ENCODE data around the gene PPIE. TPM values are rescaled to one million over a fixed set of nuclear protein-coding genes. Genes with fewer than 3 reads are reported as not detected.

The PPIE gene
- polyA plus RNA-seq, 1 of the 3 experiments (the other 2 are of a cell fraction) = 78.4 TPM

DNA sequence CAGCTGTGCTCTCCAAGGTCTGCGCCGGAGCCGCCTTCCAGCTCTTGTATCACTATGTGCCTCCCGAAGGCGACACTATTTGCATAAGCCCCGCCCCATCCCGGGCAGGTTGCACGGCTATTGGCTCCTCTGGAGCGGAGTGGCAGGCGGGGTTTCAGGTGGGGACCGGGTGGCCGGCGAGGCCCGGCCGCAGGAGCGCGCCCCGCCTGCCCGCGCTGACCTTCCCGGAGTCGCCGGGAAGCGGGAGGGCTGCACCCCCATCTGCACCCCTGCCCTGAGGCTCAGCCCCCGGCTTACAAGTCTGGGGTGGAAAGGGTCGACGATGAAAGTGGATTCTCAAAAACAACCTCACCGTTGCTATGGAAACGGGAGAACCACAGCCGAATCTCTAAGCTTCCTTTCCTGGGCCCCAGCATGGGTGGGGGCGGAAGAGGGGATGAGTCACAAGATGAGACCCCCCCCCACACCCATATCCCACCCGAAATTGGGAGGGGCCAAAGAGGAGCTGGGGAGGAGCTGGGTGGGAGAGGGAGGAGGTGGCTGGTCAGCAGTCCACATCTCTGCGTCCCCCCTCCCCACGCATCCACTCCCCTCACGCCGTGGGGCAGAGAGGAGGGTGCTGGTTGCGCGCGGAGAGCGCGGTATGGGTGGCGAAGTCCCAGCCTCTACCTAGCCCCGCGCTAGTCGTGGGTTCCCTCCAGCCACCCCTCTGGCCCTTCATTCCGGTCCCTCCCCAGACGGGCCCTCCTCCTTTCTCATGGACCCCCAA lies 47.1 kb upstream of the PPIE start, which contains the start of gene HPCAL4:
HPCAL4 (minus strand) TSS at position 51 of the 769 bp plus-strand sequence. CDS start 6,830 bp downstream, outside the sequence.
- H3K9me2 ChIP-seq = no peaks in the 10 kb centered on the region
- H3K79me2 ChIP-seq (ENCODE audit: insufficient read depth) = no peaks in the 10 kb centered on the region
- H3K9ac ChIP-seq = no peak within 1 kb of the TSS
- H3F3A ChIP-seq (replicated peaks; ENCODE audit: insufficient read depth) = no peaks in the 10 kb centered on the region
- ChIA-PET CTCF (interaction anchor here (1.9 to 8.0 kb wide), 7 partner anchors 11 to 85 kb away, joined by 4 to 61 read pairs (median 30); partner anchors contain the start of gene NT5C1A), POLR2A (interaction anchor here (1.0 to 2.5 kb wide), 7 partner anchors 10 to 585 kb away, joined by 3 to 24 read pairs (median 6); partner anchors contain the start of gene NT5C1A)
- H3K4me3 ChIP-seq (ENCODE audit: low read depth in 2 of 2, low read length in 1 of 2) = peak within 1 kb of the TSS; percentile 49 to 73
- WGBS (ENCODE audit: low lambda C conversion rate) = 2% methylated on average over 29 of the region's 47 CpGs
- H4K20me1 ChIP-seq (ENCODE audit: insufficient read depth) = no peaks in the 10 kb centered on the region
- H3K36me3 ChIP-seq (replicated peaks in 1 of 2; ENCODE audit: control insufficient read depth in 1 of 2, insufficient read depth in 2 of 2, low read length in 1 of 2) = no peaks in the 10 kb centered on the region
- DNase-seq = peak; percentile 96
- H3K4me2 ChIP-seq = peak within 1 kb of the TSS; percentile 81
- peak within 1 kb of the TSS in 1 of 2 experiments; percentile 67; a peak in 1 of 4 replicates for H3K27ac ChIP-seq (ENCODE audit: low read depth in 2 of 2, low read length in 1 of 2)
- peaks cover 0 to 32% of the 10 kb centered on the region in 2 experiments; a peak in 2 of 4 replicates for H3K4me1 ChIP-seq (ENCODE audit: control insufficient read depth in 1 of 2, insufficient read depth in 2 of 2, low read depth in 1 of 2, low read length in 1 of 2)
- H2AFZ ChIP-seq (ENCODE audit: low read depth) = 0 out of 2 replicates have a peak within 1 kb of the TSS, but pooled peaks have one; percentile 65
- peaks cover 44% of the 10 kb centered on the region for H3K27me3 ChIP-seq (ENCODE audit: insufficient read depth)
- H3K9me3 ChIP-seq = no peaks in the 10 kb centered on the region
- TF ChIP-seq NRF1 (IDR thresholded peaks at IDR 0.05; ENCODE audit: low read depth, low read length) = peak; percentile 52
- no peak for TF ChIP-seq RAD21 (IDR thresholded peaks at IDR 0.05; ENCODE audit: low read length)
- no peak for TF ChIP-seq EP300 (IDR thresholded peaks at IDR 0.05; ENCODE audit: borderline replicate concordance in 1 of 2, low read depth in 1 of 2, low read length in 1 of 2)
- TF ChIP-seq CTCF (IDR thresholded peaks at IDR 0.05) = no peak
- TF ChIP-seq YY1 (IDR thresholded peaks at IDR 0.05; ENCODE audit: low read depth) = no peak
- no peak for TF ChIP-seq USF2 (IDR thresholded peaks at IDR 0.05; ENCODE audit: borderline replicate concordance, low read depth, low read length)
- TF ChIP-seq RCOR1 (IDR thresholded peaks at IDR 0.05; ENCODE audit: low read length) = no peak
- no peak for TF ChIP-seq FOSL2 (IDR thresholded peaks at IDR 0.05; ENCODE audit: borderline replicate concordance, low read depth)
- TF ChIP-seq, protein P1, sequence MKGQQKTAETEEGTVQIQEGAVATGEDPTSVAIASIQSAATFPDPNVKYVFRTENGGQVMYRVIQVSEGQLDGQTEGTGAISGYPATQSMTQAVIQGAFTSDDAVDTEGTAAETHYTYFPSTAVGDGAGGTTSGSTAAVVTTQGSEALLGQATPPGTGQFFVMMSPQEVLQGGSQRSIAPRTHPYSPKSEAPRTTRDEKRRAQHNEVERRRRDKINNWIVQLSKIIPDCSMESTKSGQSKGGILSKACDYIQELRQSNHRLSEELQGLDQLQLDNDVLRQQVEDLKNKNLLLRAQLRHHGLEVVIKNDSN (IDR thresholded peaks at IDR 0.05; ENCODE audit: borderline replicate concordance, low read depth) = no peak
- no peak for TF ChIP-seq RXRA (IDR thresholded peaks at IDR 0.05; ENCODE audit: borderline replicate concordance, low read depth)
- TF ChIP-seq REST (IDR thresholded peaks at IDR 0.05; ENCODE audit: low read depth, low read length) = peak; percentile 83
- TF ChIP-seq TCF12 (IDR thresholded peaks at IDR 0.05) = no peak
- TF ChIP-seq GATA2 (CRISPR knock-in tag; IDR thresholded peaks at IDR 0.05) = no peak
- TF ChIP-seq TEAD4 (IDR thresholded peaks at IDR 0.05; ENCODE audit: borderline replicate concordance, insufficient read depth) = no peak
- no peak for TF ChIP-seq SIN3A (IDR thresholded peaks at IDR 0.05; ENCODE audit: borderline replicate concordance, low read depth, low read length)
- TF ChIP-seq SMC3 (IDR thresholded peaks at IDR 0.05; ENCODE audit: low read depth, low read length) = no peak
- TF ChIP-seq FOXJ3 (CRISPR knock-in tag; IDR thresholded peaks at IDR 0.05) = no peak
- no peak for TF ChIP-seq IRF3 (IDR thresholded peaks at IDR 0.05; ENCODE audit: low read depth, low read length)
- TF ChIP-seq, protein P2, sequence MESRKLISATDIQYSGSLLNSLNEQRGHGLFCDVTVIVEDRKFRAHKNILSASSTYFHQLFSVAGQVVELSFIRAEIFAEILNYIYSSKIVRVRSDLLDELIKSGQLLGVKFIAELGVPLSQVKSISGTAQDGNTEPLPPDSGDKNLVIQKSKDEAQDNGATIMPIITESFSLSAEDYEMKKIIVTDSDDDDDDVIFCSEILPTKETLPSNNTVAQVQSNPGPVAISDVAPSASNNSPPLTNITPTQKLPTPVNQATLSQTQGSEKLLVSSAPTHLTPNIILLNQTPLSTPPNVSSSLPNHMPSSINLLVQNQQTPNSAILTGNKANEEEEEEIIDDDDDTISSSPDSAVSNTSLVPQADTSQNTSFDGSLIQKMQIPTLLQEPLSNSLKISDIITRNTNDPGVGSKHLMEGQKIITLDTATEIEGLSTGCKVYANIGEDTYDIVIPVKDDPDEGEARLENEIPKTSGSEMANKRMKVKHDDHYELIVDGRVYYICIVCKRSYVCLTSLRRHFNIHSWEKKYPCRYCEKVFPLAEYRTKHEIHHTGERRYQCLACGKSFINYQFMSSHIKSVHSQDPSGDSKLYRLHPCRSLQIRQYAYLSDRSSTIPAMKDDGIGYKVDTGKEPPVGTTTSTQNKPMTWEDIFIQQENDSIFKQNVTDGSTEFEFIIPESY (IDR thresholded peaks at IDR 0.05; ENCODE audit: borderline replicate concordance, low read depth) = no peak
- TF ChIP-seq GABPA (IDR thresholded peaks at IDR 0.05; ENCODE audit: low read depth) = no peak
- no peak for TF ChIP-seq TAF1 (IDR thresholded peaks at IDR 0.05; ENCODE audit: borderline replicate concordance, low read depth, low read length)

All from SK-N-SH (cell line).